Cortex of kidney (tissue), 1 donor: ENCODE results near the gene IKZF2.

Experiments
- DNase-seq: peaks from one replicate; lab custom pipeline; 2025; lab: John Stamatoyannopoulos, UW

The IKZF2 gene

DNA sequence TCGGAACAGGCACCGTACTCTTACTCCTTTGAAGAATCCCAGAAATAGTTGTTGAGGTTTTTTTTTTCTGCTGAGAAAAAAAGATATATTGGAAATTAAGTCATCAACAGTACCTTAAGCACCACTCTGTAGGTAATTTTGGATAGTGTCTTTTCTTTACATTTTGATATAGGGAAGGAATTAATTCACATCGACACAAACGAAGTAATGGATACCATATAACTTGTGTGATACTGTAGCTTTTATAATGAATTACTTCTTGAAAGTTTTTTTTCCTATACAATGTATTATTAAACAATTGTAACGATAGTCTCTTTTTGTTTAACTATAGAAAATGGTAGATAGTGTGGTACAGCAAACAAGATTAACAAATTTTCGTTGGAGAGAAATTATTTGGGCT lies 1.5 kb upstream of the IKZF2 start:
- no peak for DNase-seq

GRCh38 chr2:213152065-213152794 lies 818 bp upstream of the IKZF2 start:
- DNase-seq, result peak; percentile 8

GRCh38 chr2:213150315-213151097 lies 906 bp downstream of the IKZF2 start:
- no peak for DNase-seq

- no peak for DNase-seq
Measured at GRCh38 chr2:213149949-213150314, 1.5 kb downstream of the IKZF2 start.

DNA sequence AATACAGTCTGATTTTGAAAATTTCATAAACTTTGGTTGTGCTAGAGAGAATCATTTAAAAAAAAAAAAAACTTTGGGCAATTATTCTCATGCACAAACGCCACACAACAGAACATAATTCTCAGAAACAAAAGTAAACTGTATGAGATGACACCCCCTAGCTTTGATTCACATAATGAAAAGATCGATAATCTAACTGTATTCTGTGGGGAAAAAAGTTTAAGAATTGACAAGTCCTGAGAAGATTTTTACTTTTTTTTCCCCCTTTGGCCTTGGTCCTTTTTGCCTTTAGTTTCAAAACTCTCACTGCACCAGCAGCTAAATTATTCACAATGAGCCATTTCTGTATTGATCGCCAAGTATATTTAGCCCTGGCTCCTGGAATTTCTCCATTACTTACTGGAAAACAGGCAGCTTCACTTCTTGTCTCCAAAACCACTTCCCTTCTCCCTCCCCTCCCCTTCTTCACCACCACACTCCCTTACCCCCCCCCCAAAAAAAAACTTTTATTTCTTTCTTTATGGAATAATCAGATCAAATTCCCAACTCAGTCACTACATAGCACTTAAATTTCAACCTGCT lies 2.0 kb downstream of the IKZF2 start:
- DNase-seq, result no peak

- no peak for DNase-seq
Measured at GRCh38 chr2:213148572-213149261, 2.7 kb downstream of the IKZF2 start.

DNA sequence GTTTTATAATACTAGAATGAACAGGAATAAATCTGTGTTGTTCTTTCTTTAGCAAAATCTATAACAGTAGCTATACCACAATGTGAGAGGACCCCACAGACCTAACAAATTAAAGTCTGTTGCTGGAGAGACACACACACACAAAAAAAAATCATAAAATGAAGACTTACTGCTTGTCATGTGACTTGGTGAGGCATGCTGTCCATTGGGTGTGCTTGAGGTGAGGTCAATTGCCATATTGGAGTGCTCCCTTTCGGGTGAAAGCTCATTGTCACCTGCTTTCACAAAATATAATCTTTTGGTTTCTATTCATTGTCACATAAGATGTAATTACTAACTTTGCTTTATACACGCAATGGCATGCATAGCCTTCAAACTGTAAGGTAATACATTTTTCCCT lies 3.9 kb downstream of the IKZF2 start:
- DNase-seq, result no peak

GRCh38 chr2:213145715-213146242 lies 5.6 kb downstream of the IKZF2 start:
- no peak for DNase-seq

- DNase-seq, result no peak
Measured at GRCh38 chr2:213137064-213137463, 14.3 kb downstream of the IKZF2 start.

GRCh38 chr2:213129311-213129710 lies 22.1 kb downstream of the IKZF2 start:
- no peak for DNase-seq

DNA sequence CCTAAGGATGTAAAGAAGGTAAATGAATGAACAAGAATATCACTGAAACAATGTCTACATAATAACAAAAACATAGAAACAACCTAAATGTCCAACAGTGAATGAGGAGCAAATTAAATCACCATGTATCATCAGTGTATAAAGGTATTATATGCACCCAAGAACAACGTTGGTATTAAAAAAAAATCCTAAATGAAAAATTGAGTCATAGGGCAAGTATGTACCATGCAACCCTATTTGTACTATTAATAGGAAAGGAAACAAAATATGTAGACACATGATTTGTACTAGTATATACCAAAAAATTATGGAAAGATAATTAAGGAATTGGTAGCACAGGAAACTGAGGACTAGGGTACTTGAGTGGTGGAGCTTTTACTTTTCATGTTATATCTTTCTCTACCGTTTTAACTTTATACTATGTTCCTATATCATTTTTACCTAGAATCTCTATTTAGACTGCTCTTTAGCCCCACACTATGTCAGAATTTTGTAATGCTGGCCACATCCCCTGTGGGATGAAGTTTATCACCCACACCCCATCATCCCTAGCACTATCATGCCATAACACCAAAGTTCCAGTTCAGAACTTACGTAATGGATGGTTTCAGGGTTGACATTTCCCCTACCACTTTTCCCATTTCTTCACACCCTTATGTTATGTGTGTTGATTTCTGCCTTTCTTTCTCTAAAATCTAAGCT lies 25.6 kb downstream of the IKZF2 start:
- no peak for DNase-seq

- DNase-seq, result no peak
Measured at GRCh38 chr2:213122725-213123124, 28.7 kb downstream of the IKZF2 start.

DNA sequence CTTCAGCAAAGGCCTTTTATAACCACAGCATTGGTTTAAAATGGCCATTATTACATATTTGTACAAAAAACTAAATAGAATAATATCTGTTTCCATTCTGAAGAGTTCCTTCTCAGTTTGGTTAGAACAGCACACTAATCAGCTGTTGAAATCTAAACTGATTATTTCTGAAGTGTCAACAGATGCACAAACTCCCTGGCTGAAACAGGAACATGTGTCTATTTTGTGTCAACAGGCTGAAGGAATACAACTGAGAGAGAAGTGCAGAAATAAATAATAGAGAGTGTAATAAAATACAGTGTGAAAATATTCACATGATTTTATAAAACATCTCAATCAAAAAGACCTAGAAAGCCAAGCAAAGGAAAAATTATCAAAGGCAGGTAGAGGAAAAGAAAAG lies 29.7 kb downstream of the IKZF2 start:
- DNase-seq, result no peak

- no peak for DNase-seq
Measured at GRCh38 chr2:213119061-213119809, 32.2 kb downstream of the IKZF2 start.

DNA sequence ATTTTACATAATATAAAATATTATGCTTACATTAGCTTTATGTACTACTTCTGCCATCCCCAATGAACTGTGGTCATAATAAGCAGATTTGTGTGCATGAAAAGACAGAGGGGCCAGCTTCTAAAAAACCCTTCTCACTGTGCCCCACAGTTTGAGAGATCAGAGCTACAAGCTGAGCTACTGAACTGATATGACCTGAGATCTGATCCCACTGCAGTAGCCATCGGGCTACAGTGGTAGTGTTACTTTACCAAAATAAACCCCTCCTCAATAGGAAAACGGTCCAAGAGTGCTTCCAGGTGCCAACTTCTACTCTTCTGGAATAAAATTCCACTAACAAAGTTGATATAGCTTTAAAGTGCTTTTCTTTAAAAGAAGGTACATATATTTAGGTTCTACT lies 43.1 kb downstream of the IKZF2 start:
- no peak for DNase-seq

DNA sequence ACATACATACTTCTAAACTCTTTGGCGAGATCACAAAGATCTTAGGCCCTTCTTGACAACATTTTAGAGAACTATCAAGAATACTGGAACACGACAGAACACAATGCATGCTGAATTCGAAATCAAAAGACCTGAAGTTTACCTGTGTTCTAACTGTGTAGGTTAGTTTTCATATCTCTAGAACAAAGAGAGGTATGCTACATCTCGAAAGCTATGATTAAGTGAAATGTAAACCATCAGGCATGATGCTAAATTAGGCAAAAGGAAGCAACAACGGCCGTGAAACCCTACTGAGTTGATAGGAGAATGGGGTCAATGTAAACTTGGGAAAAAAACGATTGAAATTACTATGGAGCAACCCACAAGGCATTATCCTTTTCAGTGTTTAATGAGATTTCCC lies 43.7 kb downstream of the IKZF2 start:
- DNase-seq, result no peak

GRCh38 chr2:213105212-213105611 lies 46.2 kb downstream of the IKZF2 start:
- no peak for DNase-seq

DNA sequence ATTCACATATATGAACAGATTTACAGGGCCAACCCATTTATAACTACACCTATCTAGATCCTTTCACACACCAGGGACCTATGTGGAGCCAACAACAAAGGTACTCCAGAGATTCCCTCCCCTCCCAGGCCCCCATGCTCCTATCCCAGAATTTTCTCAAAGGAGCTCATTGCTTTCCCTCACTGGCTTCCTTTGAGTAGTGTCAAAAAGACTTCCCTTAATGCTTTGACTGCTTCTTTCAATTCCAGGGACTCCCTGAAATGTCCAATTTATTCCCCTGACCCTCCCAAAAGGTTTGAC lies 46.6 kb downstream of the IKZF2 start:
- no peak for DNase-seq

GRCh38 chr2:213104092-213104902 lies 47.1 kb downstream of the IKZF2 start:
- no peak for DNase-seq

DNA sequence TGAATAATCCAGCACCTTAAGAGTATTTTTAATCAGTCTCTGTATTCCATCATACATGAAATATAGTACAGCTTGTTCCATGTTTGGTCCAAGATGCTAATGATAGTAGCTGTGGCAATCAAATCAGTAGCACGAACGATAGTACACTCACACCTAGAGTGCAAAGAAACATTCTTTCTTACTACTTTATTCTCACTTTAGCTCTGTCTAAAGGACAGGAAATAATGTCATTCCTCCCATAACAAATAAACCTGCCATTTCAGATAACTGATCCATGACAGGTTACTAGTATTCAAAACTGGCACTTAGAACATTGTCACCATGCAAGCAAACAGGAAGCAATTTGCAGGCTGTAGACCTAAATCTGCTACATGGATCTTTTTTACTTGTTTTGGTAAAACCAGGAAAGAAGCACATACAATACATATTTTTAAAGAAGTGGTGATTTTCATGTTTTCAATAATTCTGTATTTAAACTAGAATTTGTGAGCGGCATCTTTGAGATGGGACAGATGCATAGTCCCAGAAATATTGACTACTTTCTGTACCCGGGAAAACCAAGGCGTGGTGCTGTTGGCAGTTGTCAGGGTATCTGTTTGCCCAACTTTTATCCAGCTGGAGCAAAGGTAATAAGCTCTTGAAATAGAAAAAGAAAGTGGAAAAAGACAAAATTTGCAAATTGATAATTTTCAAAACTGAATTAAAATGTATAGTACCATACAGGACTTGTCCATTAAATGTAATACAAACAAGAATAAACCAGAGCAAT lies 49.5 kb downstream of the IKZF2 start:
- no peak for DNase-seq
